PFSK-1 (cell line): Measurements from ENCODE around the gene NBEA.

ENCODE experiments used
- FOXP2 ChIP-seq: optimal IDR thresholded peaks from 2 replicates; pipeline ENCODE3; 2011; ENCODE audit warnings: borderline replicate concordance, control low read depth, inconsistent platforms; ENCODE audit not compliant: insufficient read depth; ENCODE audit errors: extremely low read length, extremely low read depth
- POLR2AphosphoS5 ChIP-seq: IDR thresholded peaks from 2 replicates; pipeline ENCODE4 v1.6.1; 2012; ENCODE audit warnings: low read depth, mild to moderate bottlenecking, control low read depth, low read length, moderate library complexity
- REST ChIP-seq, 2 experiments: IDR thresholded peaks; 2 replicates each; pipeline versions ENCODE4 v1.6.1 to v1.8.0; 2011 to 2012; ENCODE audit warnings: low read depth in 2 of 2, low read length in 2 of 2, control low read depth in 1 of 2, inconsistent platforms in 1 of 2, mild to moderate bottlenecking in 1 of 2, moderate library complexity in 1 of 2; ENCODE audit not compliant: insufficient read depth in 1 of 2
- TAF1 ChIP-seq: IDR thresholded peaks from 2 replicates; pipeline ENCODE4 v1.6.1; 2012; ENCODE audit warnings: low read length, control low read depth, borderline replicate concordance; ENCODE audit not compliant: insufficient read depth

- TF ChIP-seq TAF1 (no peak), REST (IDR thresholded peaks at IDR 0.05; ENCODE audit: insufficient read depth in 1 of 2, low read depth in 2 of 2, low read length in 2 of 2) (no peak), POLR2AphosphoS5 (no peak), FOXP2 (no peak)
Observed at GRCh38 chr13:35498231-35498630, 556.2 kb downstream of the NBEA start.
